ENCODE measurements around the gene ZNF350.
"Not testable (repeated sequence)": the region's sequence is repeated elsewhere in the genome, so short reads cannot be mapped to it uniquely, and the experiment has no call there.

The ZNF350 gene

DNA sequence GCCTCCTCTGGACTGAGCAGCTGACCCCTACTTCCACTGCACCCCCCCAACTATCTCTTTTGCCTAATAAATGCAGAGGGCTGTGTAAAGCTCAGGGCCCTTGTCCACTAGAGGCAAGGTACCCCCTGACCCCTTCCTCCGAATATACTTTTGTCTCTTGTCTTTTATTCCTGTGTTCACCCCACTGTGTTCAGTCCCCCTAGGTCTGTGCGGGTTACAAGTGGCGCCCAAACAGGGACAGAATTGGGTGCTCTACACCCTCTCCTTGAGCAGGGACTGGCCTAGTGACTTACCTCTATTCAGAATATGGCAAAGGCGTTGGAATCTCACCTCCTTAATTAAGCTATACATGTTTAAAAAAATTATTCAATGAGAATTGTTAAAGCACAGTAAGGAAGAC lies 15.0 kb downstream of the ZNF350 start:
- no peak for DNase-seq (ENCODE audit: low read depth)

GRCh38 chr19:51970718-51971117 lies 15.9 kb downstream of the ZNF350 start:
- no peak for DNase-seq (ENCODE audit: low read depth)

- no peak for DNase-seq (ENCODE audit: low read depth)
These were observed 21.1 kb downstream of the ZNF350 start for GRCh38 chr19:51965583-51965982.

DNA sequence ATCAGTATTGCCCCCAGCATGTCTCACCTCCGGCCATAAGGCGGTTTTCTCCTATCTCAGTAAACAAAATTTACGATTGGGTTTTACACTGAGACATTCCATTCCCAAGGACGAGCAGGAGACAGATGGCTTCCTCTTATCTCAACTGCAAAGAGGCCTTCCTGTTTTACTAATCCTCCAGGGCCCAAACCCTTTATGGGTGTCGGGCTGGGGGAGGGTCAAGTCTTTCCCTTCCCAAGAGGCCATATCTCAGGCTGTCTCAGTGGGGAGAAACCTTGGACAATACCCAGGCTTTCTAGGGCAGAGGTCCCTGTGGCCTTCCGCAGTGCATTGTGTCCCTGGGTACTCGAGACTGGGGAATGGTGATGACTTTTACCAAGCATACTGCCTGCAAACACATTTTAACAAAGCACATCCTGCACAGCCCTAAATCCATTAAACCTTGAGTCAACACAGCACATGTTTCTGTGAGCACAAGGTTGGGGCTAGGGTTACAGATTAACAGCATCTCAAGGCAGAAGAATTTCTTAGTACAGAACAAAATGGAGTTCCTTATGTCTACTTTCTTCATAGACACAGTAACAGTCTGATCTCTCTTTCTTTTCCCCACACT lies 25.9 kb downstream of the ZNF350 start:
- not testable (repeated sequence) for DNase-seq (ENCODE audit: low read depth)

DNA sequence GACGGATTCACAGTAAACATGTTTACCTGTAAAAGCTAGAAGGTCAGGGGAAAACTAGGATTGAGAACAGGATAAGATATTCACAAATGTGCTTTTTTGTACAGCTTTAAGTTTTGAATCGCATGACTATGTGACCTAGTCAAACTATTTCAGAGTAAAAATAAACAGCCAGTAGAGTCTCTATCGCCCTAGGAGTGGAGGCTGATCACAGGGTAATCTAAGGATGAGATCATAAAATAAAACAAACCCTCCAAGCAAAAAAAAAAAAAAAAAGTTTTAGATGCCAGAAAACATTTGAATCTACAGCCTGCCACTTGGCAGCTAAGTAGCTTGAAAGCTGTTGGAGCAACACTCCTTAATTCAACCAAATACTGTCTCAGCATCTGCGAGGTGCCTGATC lies 26.8 kb downstream of the ZNF350 start:
- no peak for DNase-seq (ENCODE audit: low read depth)

- DNase-seq (ENCODE audit: low read depth): not testable (repeated sequence)
These were observed 28.8 kb downstream of the ZNF350 start for GRCh38 chr19:51957846-51958245.

DNA sequence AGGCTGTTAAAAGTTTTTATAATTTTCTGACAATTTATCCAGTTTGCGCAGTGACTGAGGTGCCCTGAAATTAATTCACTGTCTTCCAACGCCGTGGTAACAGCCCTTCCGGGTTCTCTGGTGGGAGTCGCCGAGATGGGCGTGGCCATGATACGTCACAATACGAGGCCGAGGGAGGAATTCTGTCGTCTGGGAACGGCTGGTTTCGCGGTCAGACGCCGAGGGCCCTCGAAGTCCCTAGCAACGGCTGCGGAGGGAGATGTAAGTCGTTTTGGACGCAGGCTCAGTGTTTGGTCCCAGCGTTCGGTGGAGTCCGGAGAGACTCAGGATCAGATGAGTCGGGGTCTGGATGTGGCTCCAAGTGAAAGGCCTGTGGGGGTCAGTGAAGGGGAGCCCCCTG lies 37.7 kb downstream of the ZNF350 start:
- DNase-seq (ENCODE audit: low read depth): no peak

GRCh38 chr19:51946602-51947001 lies 40.0 kb downstream of the ZNF350 start:
- DNase-seq (ENCODE audit: low read depth): no peak

GRCh38 chr19:51944798-51945552 lies 41.7 kb downstream of the ZNF350 start:
- no peak for DNase-seq (ENCODE audit: low read depth)

DNA sequence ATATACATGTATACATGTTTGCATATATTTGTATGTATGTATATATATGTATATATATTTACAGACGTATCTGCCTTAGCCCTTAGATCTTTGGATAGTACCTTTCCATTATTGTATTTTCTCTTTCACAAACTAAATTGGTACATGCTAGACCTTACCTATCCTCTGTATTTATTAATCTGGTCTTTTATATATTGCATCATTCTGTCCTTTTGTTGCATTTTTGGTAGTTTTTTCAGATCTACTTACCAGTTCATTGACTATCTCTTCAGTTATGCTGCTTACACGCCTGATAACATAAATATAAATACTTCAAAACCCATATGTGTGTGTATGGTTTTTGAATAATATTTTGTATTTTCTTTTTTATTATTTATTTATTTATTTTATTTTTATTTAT lies 47.7 kb downstream of the ZNF350 start:
- DNase-seq (ENCODE audit: low read depth): no peak

GRCh38 chr19:51931921-51932320 lies 54.7 kb downstream of the ZNF350 start:
- no peak for DNase-seq (ENCODE audit: low read depth)

DNA sequence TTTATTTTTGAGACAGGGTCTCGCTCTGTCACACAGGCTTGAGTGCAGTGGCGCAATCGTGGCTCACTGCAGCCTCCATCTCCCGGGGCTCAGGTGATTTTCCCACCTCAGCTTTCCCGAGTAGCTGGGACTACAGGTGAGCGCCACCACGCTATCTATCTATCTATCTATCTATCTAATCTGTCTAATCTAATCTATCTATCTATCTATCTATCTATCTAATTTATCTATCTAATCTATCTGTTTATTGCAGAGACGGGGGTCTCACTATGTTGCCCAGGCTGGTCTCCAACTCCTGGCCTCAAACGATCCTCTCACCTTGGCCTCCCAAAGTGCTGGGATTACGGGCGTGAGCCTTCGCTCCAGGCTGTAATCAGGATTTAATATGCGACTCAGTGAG lies 58.8 kb downstream of the ZNF350 start:
- no peak for DNase-seq (ENCODE audit: low read depth)

GRCh38 chr19:51926784-51927741 lies 59.6 kb downstream of the ZNF350 start, which contains the start of gene ZNF613:
ZNF613 (plus strand) TSS chr19:51927472; CDS start chr19:51936221, 8,749 bp downstream.
- DNase-seq (ENCODE audit: low read depth): peak; percentile 72

- DNase-seq (ENCODE audit: low read depth): no peak
These were observed 60.2 kb downstream of the ZNF350 start for GRCh38 chr19:51926426-51926783.

DNA sequence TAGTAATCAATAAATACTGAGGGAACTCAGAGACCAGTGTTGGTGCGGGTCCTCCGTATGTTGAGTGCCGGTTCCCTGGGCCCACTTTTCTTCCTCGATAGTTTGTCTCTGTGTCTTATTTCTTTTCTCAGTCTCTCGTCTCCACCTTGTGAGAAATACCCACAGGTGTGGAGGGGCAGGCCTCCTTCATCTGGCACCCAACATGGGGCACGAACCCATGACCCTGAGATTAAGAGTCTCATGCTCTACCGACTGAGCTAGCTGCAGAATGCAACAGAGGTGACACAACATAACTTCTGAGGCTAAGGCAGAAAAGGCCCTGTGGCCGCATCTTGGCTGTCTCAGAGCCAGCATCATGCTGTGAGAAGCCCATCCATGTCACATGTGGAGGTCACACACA lies 64.7 kb downstream of the ZNF350 start:
- no peak for DNase-seq (ENCODE audit: low read depth)

DNA sequence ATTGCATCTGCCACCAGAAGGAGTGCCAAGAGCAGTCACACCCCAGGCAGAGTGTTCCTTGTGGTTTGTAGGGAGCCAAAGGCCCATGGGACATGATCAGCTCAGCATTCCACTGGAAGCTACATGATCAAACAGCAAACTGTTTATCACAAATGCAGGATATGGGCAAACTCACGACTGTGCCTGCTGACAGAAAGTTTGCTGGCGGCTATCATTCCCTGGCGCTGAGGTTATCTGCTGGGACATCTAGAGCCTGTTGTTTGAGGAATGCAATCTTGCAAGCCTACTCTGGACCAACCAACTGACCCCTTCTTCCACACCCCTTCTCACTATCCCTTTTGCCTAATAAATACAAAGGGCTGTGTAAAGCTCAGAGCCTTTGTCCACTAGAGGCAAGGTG lies 67.0 kb downstream of the ZNF350 start:
- no peak for DNase-seq (ENCODE audit: low read depth)

DNA sequence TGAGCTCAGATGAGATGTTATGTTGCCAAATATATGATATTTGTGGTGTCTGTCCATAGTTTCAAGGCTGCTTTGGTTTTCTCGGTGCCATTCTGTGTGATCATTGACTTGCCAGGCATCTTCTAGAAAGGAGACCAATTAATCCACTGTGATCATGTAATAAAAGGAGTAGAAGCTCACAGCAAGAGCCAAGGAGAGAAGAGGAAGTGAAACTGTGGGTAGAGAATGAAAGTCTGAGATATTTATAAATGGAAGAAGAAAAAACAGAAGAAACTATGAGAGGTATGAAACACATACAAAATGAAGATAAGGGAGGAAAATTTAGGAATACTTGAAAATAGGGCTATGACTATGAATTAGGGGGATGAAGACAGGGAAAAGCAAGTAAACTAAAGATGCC lies 70.5 kb downstream of the ZNF350 start:
- DNase-seq (ENCODE audit: low read depth): no peak

GRCh38 chr19:51915324-51915867 lies 71.2 kb downstream of the ZNF350 start:
- no peak for DNase-seq (ENCODE audit: low read depth)

All from activated T-cell treated with anti-CD3 and anti-CD28 coated beads for 48 hours (primary cell).